ENCODE data around the gene TMPRSS4.

TMPRSS4 gene

DNA sequence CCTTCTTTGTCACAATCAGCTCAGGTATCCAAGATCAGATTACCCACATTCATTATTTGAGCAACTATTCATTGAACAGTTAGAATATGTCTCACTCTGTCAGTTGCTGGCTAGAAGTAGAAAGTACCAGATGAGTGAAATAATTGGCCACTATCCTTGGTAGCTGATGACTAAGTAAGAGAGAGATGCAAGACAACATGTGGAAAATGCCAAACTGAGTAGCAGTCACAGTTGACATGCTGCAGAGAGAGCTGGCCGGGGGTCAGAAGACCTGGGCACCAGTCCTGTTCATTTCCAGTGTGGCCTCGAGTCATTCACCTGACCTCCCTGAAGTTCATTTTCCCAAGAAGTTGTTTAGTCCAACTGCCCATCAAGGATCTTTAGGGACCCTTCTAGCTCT, 32.4 kb downstream of the TMPRSS4 start:
- H3K79me2 ChIP-seq (ENCODE audit: control insufficient read depth, insufficient read depth, low read length, unreplicated experiment): no peaks in the 10 kb centered on the region
- H3K27ac ChIP-seq (ENCODE audit: low read depth, low read length): no peak overlapping the region
- no peak overlapping the region for H3K4me3 ChIP-seq (ENCODE audit: low read depth, low read length)
- no peaks in the 10 kb centered on the region for H3K4me1 ChIP-seq (ENCODE audit: control insufficient read depth, insufficient read depth, low read length, unreplicated experiment)
- H3K36me3 ChIP-seq (ENCODE audit: insufficient read depth, low read length): no peaks in the 10 kb centered on the region
- H2AFZ ChIP-seq (ENCODE audit: low read length, unreplicated experiment): no peak overlapping the region
- H3K27me3 ChIP-seq (ENCODE audit: insufficient read depth, low read length): 0 out of 2 replicates have a peak, but pooled peaks cover 6% of the 10 kb centered on the region

DNA sequence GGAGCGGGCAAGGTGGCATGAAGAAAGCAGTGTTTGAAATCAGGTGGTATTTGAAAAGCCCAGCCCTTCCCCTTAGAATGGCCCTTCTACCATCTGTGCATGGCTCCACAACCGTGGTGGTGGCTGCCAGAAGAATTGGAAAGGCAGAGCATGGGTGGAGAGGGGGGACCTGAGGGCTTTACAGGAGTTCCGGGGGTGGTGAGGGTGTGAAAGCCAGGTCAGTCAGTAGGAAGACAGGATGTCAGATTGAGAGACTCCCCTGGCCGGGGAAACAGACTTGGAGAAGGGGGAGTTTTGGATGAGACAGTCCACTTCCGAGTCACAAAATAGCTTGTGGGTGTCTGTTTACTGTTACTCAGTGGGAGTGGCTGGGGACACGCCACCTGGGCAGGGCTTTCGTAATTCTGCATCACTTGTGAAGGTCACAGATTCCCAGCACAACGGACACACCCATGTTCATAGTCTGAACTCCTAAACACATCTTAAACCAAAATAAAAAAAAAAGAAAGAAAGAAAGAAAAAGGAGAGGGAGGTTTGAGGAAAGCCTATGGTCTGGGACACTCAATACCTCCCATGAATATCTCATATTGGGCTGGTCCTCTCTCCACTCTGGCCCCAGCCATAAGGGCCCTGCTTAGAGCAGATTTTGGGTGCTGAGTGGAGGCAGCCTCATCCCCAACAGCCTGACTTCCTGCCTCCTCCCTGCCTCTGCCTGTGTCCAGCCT, 34.3 kb downstream of the TMPRSS4 start:
- H3K36me3 ChIP-seq (ENCODE audit: insufficient read depth, low read length): no peaks in the 10 kb centered on the region
- H3K4me3 ChIP-seq (ENCODE audit: low read depth, low read length): no peak overlapping the region
- H3K27me3 ChIP-seq (ENCODE audit: insufficient read depth, low read length): 0 out of 2 replicates have a peak, but pooled peaks cover 8% of the 10 kb centered on the region
- no peak overlapping the region for H3K27ac ChIP-seq (ENCODE audit: low read depth, low read length)
- H3K79me2 ChIP-seq (ENCODE audit: control insufficient read depth, insufficient read depth, low read length, unreplicated experiment): no peaks in the 10 kb centered on the region
- no peaks in the 10 kb centered on the region for H3K4me1 ChIP-seq (ENCODE audit: control insufficient read depth, insufficient read depth, low read length, unreplicated experiment)
- no peak overlapping the region for H2AFZ ChIP-seq (ENCODE audit: low read length, unreplicated experiment)

DNA sequence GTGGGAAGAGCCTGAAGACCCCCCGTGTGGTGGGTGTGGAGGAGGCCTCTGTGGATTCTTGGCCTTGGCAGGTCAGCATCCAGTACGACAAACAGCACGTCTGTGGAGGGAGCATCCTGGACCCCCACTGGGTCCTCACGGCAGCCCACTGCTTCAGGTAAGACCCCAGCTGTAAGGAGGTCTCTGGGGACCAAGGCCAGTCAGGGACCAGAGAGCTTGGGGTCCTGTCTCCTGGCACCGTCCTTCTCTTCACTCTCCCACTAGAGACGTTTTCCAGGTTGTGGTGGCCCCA, 34.8 kb downstream of the TMPRSS4 start:
- Histone ChIP-seq H3K27me3 (ENCODE audit: insufficient read depth, low read length) (0 out of 2 replicates have a peak, but pooled peaks cover 8% of the 10 kb centered on the region), H2AFZ (ENCODE audit: low read length, unreplicated experiment) (no peak overlapping the region), H3K4me1 (ENCODE audit: control insufficient read depth, insufficient read depth, low read length, unreplicated experiment) (no peaks in the 10 kb centered on the region), H3K27ac (ENCODE audit: low read depth, low read length) (no peak overlapping the region), H3K4me3 (ENCODE audit: low read depth, low read length) (no peak overlapping the region), H3K36me3 (ENCODE audit: insufficient read depth, low read length) (no peaks in the 10 kb centered on the region), H3K79me2 (ENCODE audit: control insufficient read depth, insufficient read depth, low read length, unreplicated experiment) (no peaks in the 10 kb centered on the region)

DNA sequence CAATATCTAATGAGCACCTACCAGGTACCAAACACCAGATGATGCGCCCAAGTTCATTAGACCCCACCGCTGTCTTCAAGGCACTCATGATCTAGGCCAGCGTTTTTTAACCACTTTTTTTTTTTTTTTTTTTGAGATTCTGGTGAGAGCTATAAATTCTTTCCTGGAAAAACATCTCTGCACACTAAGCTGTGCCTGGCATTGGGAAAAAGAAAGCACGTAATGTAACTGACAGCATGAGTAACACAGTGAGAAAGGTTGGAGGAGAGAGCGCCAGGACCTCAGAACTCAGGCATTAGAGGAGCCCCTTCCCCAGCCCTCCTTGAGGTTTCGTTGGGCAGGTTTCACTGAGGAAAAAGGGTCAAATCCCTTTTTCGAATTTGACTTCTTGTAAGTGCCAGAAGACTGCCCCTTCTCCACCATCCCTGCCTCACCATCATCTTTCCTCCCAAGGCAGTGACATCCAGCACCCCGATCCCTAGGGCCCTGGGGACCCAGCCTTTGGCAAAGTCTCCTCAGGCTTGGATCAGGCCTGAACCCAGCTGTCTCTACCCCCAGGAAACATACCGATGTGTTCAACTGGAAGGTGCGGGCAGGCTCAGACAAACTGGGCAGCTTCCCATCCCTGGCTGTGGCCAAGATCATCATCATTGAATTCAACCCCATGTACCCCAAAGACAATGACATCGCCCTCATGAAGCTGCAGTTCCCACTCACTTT, 36.0 kb downstream of the TMPRSS4 start:
- Histone ChIP-seq H3K79me2 (ENCODE audit: control insufficient read depth, insufficient read depth, low read length, unreplicated experiment) (no peaks in the 10 kb centered on the region), H3K27me3 (ENCODE audit: insufficient read depth, low read length) (peaks cover 19% of the 10 kb centered on the region; the same call in 1 of the 2 replicates), H3K27ac (ENCODE audit: low read depth, low read length) (no peak overlapping the region), H3K4me1 (ENCODE audit: control insufficient read depth, insufficient read depth, low read length, unreplicated experiment) (no peaks in the 10 kb centered on the region), H3K36me3 (ENCODE audit: insufficient read depth, low read length) (no peaks in the 10 kb centered on the region), H3K4me3 (ENCODE audit: low read depth, low read length) (no peak overlapping the region), H2AFZ (ENCODE audit: low read length, unreplicated experiment) (no peak overlapping the region)

DNA sequence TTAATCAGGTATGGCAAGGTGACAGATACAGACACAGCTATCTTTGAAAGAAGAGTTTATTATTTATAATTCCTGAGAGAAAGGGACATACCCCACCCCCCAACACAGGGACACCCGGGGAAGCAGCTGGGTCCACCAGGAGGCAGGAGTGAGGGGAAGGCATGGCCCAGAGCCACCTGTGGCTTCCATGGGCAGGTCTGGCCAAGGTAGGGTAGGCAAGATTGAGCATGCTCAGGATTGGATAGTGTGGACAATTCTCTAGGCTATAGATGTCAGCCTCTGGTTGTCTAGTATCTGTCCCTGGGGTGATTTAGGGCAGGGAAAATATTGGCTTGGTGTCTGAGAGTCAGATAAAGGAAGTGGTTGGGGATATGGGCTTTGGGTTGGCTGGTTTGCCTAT, 37.4 kb downstream of the TMPRSS4 start:
- Histone ChIP-seq H3K4me1 (ENCODE audit: control insufficient read depth, insufficient read depth, low read length, unreplicated experiment) (no peaks in the 10 kb centered on the region), H3K27ac (ENCODE audit: low read depth, low read length) (no peak overlapping the region), H3K27me3 (ENCODE audit: insufficient read depth, low read length) (peaks cover 32% of the 10 kb centered on the region), H2AFZ (ENCODE audit: low read length, unreplicated experiment) (no peak overlapping the region), H3K79me2 (ENCODE audit: control insufficient read depth, insufficient read depth, low read length, unreplicated experiment) (no peaks in the 10 kb centered on the region), H3K36me3 (ENCODE audit: insufficient read depth, low read length) (no peaks in the 10 kb centered on the region), H3K4me3 (ENCODE audit: low read depth, low read length) (no peak overlapping the region)

DNA sequence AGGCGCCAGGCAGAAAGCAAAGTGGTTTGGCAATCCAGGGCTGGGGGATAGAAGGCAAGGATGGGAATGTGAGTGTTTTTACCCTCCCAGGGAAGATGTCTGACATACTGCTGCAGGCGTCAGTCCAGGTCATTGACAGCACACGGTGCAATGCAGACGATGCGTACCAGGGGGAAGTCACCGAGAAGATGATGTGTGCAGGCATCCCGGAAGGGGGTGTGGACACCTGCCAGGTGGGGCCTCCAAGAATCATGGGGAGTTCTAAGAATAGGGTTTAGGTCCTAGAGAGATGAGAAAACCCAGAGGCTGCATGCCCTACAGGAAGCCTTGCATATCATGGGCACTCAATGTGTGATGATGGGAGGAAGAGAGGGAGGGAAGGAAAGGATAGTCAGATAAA, 38.2 kb downstream of the TMPRSS4 start:
- no peaks in the 10 kb centered on the region for H3K79me2 ChIP-seq (ENCODE audit: control insufficient read depth, insufficient read depth, low read length, unreplicated experiment)
- no peaks in the 10 kb centered on the region for H3K4me1 ChIP-seq (ENCODE audit: control insufficient read depth, insufficient read depth, low read length, unreplicated experiment)
- H3K27ac ChIP-seq (ENCODE audit: low read depth, low read length): no peak overlapping the region
- H3K4me3 ChIP-seq (ENCODE audit: low read depth, low read length): no peak overlapping the region
- no peaks in the 10 kb centered on the region for H3K36me3 ChIP-seq (ENCODE audit: insufficient read depth, low read length)
- no peak overlapping the region for H2AFZ ChIP-seq (ENCODE audit: low read length, unreplicated experiment)
- peaks cover 37% of the 10 kb centered on the region for H3K27me3 ChIP-seq (ENCODE audit: insufficient read depth, low read length)

DNA sequence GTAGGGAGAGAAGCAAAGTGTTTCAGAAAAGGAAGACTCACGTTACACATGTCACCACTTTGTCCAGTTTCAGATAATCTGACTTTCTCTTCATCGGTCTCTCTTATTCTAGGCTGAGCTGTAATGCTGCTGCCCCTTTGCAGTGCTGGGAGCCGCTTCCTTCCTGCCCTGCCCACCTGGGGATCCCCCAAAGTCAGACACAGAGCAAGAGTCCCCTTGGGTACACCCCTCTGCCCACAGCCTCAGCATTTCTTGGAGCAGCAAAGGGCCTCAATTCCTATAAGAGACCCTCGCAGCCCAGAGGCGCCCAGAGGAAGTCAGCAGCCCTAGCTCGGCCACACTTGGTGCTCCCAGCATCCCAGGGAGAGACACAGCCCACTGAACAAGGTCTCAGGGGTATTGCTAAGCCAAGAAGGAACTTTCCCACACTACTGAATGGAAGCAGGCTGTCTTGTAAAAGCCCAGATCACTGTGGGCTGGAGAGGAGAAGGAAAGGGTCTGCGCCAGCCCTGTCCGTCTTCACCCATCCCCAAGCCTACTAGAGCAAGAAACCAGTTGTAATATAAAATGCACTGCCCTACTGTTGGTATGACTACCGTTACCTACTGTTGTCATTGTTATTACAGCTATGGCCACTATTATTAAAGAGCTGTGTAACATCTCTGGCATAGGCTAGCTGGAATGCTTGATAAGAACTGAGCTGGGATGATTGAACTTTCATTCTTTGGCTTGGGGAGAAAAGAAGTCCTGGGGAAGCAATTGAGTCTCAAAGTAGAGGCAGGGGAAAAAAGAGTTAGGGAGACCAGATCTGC, 41.1 kb downstream of the TMPRSS4 start:
- Histone ChIP-seq H3K36me3 (ENCODE audit: insufficient read depth, low read length) (no peaks in the 10 kb centered on the region), H3K27me3 (ENCODE audit: insufficient read depth, low read length) (peaks cover 57% of the 10 kb centered on the region), H3K79me2 (ENCODE audit: control insufficient read depth, insufficient read depth, low read length, unreplicated experiment) (no peaks in the 10 kb centered on the region), H3K4me1 (ENCODE audit: control insufficient read depth, insufficient read depth, low read length, unreplicated experiment) (no peaks in the 10 kb centered on the region), H3K27ac (ENCODE audit: low read depth, low read length) (no peak overlapping the region), H2AFZ (ENCODE audit: low read length, unreplicated experiment) (no peak overlapping the region), H3K4me3 (ENCODE audit: low read depth, low read length) (no peak overlapping the region)

DNA sequence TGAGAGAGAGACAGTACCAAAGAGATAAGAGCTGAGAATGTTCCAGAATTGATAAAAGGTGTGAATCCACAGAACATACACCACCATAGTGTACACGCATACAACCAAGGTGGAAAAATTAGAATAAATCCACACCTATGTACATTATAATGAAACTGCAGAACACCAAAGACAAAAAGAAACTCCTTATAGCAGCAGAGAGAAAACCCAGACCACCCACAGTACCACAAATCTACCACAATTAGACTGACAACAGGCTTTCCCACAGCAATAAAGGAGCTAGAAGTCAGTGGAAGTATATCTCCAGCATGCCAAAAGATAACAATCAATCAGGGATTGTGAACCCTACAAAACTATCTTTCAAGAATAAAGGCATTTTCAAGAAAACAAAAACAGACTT, 43.9 kb downstream of the TMPRSS4 start:
- no peaks in the 10 kb centered on the region for H3K36me3 ChIP-seq (ENCODE audit: insufficient read depth, low read length)
- H3K27me3 ChIP-seq (ENCODE audit: insufficient read depth, low read length): peaks cover 56% of the 10 kb centered on the region
- H3K4me1 ChIP-seq (ENCODE audit: control insufficient read depth, insufficient read depth, low read length, unreplicated experiment): no peaks in the 10 kb centered on the region
- no peak overlapping the region for H3K4me3 ChIP-seq (ENCODE audit: low read depth, low read length)
- H3K27ac ChIP-seq (ENCODE audit: low read depth, low read length): no peak overlapping the region
- H2AFZ ChIP-seq (ENCODE audit: low read length, unreplicated experiment): no peak overlapping the region
- H3K79me2 ChIP-seq (ENCODE audit: control insufficient read depth, insufficient read depth, low read length, unreplicated experiment): no peaks in the 10 kb centered on the region

DNA sequence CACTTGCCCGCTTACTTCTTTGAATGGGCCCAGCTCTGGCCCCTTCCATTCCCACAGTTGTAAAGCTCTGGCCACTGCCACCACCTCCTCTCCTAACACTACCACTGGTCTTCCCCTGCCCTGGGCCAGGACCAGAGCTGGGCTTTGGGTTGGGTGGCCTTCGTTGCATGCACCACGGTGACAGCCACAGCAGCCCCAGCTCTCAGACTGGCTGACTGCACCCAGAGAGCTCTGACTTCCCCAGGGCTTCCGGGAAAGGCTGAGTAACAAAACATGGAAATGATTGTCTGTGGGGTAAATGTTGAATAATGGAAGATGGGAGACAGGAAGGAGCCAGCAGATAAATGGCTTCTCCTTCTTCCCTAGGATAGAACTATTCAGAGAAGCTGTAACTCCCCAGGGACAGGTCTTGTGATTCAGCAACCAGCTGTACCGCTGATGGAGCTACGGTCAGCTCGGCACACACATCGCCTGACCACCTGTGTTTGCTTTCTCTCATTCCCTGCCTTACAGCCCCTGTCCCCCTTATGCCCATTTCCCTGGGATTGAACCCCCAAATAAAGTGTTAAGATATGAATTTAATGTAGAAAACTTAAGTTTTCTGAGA, 48.2 kb downstream of the TMPRSS4 start:
- Histone ChIP-seq H3K27ac (ENCODE audit: low read depth, low read length) (no peak overlapping the region), H3K79me2 (ENCODE audit: control insufficient read depth, insufficient read depth, low read length, unreplicated experiment) (no peaks in the 10 kb centered on the region), H3K27me3 (ENCODE audit: insufficient read depth, low read length) (peaks cover 53% of the 10 kb centered on the region), H3K4me3 (ENCODE audit: low read depth, low read length) (no peak overlapping the region), H3K36me3 (ENCODE audit: insufficient read depth, low read length) (no peaks in the 10 kb centered on the region), H2AFZ (ENCODE audit: low read length, unreplicated experiment) (no peak overlapping the region), H3K4me1 (ENCODE audit: control insufficient read depth, insufficient read depth, low read length, unreplicated experiment) (no peaks in the 10 kb centered on the region)

DNA sequence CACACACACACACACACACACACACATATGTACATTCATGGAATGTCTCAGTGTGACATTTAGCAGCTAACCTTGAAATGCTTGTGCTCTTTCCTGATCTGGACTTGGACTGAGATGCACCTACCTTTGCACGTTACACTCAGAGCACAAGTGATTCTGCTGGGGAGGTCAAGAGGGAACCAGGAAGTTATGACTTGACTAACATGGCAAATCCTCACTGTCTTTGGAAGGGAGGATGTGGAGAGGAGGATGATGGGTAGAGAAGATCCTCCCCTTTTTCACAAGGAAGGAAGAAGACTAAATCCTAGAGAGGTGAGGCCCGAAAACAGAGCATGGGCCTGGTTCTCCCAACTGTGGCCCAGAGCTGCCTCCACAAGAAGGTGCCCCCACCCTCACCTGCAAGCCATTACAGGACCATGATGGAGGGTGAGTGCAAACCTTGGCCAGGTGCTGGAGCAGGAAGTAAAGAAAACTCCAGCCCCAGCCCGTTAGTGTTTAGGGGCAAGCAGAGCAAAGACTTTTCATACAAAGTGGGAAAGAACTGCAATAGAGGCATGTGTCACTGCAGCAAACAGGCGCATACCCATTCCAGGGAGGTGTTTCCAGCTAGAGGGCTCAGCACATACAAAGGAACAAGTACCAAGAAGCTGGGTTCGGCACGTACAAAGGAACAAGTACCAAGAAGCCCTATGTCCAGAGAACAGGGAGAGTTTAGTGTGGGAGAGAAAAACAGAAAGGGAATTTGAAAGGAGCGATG, 49.4 kb downstream of the TMPRSS4 start:
- Histone ChIP-seq H3K79me2 (ENCODE audit: control insufficient read depth, insufficient read depth, low read length, unreplicated experiment) (no peaks in the 10 kb centered on the region), H3K36me3 (ENCODE audit: insufficient read depth, low read length) (no peaks in the 10 kb centered on the region), H2AFZ (ENCODE audit: low read length, unreplicated experiment) (no peak overlapping the region), H3K4me3 (ENCODE audit: low read depth, low read length) (no peak overlapping the region), H3K4me1 (ENCODE audit: control insufficient read depth, insufficient read depth, low read length, unreplicated experiment) (no peaks in the 10 kb centered on the region), H3K27ac (ENCODE audit: low read depth, low read length) (no peak overlapping the region), H3K27me3 (ENCODE audit: insufficient read depth, low read length) (peaks cover 42% of the 10 kb centered on the region)
